Esophagus squamous epithelium (tissue), 5 donors: ENCODE results near the gene PRKAB2. TPM values are rescaled to one million over a fixed set of nuclear protein-coding genes. Genes with fewer than 3 reads are reported as not detected.

Experiments
- DNase-seq: peaks from one replicate; lab custom pipeline; 2025; lab: John Stamatoyannopoulos, UW
- H3K27ac ChIP-seq, 4 donors: fragments of 200-600 bp; sonication (generic); one replicate each; pipeline ENCODE4 v1.5.1; 2016 to 2019; ENCODE audit warnings: mild to moderate bottlenecking in 1 of 4
- H3K27me3 ChIP-seq, 4 donors: fragments of 200-600 bp; sonication (generic); 1 replicate in 3 of 4; 2 replicates in 1 of 4; pipeline versions ENCODE4 v1.5.1 to v1.6.0; 2017 to 2021; ENCODE audit warnings: antibody characterized with exemption in 1 of 4
- H3K36me3 ChIP-seq, 3 donors: fragments of 200-600 bp; sonication (generic); one replicate each; pipeline ENCODE4 v1.5.1; 2016 to 2019
- H3K4me1 ChIP-seq, 3 donors: fragments of 200-600 bp; sonication (generic); one replicate each; pipeline ENCODE4 v1.5.1; 2017 to 2019
- H3K4me3 ChIP-seq, 4 donors: fragments of 200-600 bp; sonication (generic); 1 replicate in 3 of 4; 2 replicates in 1 of 4; pipeline ENCODE4 v1.5.1; 2016 to 2019; ENCODE audit warnings: mild to moderate bottlenecking in 2 of 4, moderate library complexity in 1 of 4
- H3K9me3 ChIP-seq, 3 donors: fragments of 200-600 bp; sonication (generic); one replicate each; pipeline ENCODE4 v1.5.1; 2016 to 2019
- POLR2A ChIP-seq, 4 donors: fragments of 450-650 bp; IDR thresholded peaks; one replicate each; pipeline ENCODE4 v1.6.1; 2017; ENCODE audit warnings: antibody characterized with exemption in 4 of 4, mild to moderate bottlenecking in 4 of 4, moderate library complexity in 3 of 4
- WGBS, 2 donors: methylation state at CpG; one replicate each; pipeline ENCODE4 v1.1.5; 2018; 5-methylcytosine and 5-hydroxymethylcytosine counted together
- intact Hi-C: fragments of 100-400 bp; cut with DNase I; formaldehyde crosslinking; loops from one replicate; pipeline ENCODE4 v1.15.0; 2022
- total RNA-seq, 4 donors: library from RNA; depleted of rRNA; stranded (reverse); fragments of >200 nt; gene quantifications; one replicate each; pipeline ENCODE4 v1.1.0, GENCODE V29; 2016
- TF ChIP-seq, protein P1 (sequence below), 6 experiments: fragments of 450-650 bp in 4 of 6; fragments of 200-600 bp in 2 of 6; sonication (generic) in 2 of 6; IDR thresholded peaks; one replicate each; pipeline ENCODE4 v1.5.1; 2016 to 2019; ENCODE audit warnings: antibody characterized with exemption in 6 of 6, mild to moderate bottlenecking in 4 of 6, moderate library complexity in 4 of 6
- donor health status: DM: yes; HTN: yes; CAD: no.

PRKAB2 gene, protein sequence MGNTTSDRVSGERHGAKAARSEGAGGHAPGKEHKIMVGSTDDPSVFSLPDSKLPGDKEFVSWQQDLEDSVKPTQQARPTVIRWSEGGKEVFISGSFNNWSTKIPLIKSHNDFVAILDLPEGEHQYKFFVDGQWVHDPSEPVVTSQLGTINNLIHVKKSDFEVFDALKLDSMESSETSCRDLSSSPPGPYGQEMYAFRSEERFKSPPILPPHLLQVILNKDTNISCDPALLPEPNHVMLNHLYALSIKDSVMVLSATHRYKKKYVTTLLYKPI
- total RNA-seq = 10 to 100 TPM in 1 of 4 donors, 1 to 10 TPM in 3; 2.4 to 14.7 (median 8.1) TPM

DNA sequence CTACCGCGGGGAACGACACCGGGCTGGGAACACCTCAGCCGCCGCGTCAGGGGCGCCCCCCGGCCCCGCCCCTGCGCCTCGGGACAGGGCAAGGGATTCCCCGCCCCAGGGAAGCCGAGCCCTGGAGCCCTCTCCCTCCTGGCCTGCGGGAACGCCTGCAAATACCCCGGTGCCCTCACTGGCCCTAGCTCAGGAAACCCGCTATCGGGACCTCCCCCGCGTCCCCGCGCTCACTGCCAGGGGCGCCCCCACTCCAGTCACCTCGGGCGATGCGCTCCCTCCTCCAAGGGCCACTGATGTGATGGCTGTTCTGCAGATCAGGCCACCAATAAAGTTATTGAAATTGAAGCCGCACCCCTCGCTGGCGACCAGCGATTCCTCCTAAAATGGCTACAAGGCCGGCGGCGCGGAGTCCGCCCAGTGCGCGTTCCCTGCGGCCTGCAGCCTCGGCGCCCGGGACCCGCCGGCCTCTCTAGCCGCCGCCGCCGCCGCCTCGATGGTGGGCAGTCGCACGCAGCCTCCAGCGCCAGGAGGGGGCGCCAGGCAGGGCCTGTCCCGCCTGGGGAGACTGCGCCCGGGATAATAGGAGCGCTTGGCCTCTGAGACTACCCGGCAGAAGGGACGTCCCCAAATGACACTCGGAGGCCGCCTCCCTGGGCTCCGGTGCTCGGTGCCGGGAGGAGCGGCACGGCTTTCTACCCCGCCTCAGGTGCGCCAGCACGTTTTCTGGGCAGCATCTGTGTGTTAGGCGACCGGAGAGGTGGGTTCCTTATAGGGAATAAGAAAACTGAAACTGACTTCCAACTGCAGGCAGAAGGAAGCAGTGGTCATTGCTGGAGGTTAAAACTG lies at the start of gene PRKAB2:
Gene PRKAB2, minus strand, starts transcription at position 303 of the 849 bp plus-strand sequence. CDS start 326 bp downstream, outside the sequence.
- WGBS, 2 donors = 0% methylated on average over 9 of the region's 72 CpGs; no CpG with 5 or more reads in 1 of the 2 donors
- Histone ChIP-seq H3K27me3 (no peaks in the 10 kb centered on the region), H3K4me3 (peak within 1 kb of the TSS; percentile 81 to 92 (median 90)), H3K27ac (peak within 1 kb of the TSS; percentile 91 to 96 (median 94)), H3K4me1 (peaks cover 0 to 60% (median 29%) of the 10 kb centered on the region in 3 donors), H3K9me3 (no peaks in the 10 kb centered on the region), H3K36me3 (no peaks in the 10 kb centered on the region)
- TF ChIP-seq, protein P1, sequence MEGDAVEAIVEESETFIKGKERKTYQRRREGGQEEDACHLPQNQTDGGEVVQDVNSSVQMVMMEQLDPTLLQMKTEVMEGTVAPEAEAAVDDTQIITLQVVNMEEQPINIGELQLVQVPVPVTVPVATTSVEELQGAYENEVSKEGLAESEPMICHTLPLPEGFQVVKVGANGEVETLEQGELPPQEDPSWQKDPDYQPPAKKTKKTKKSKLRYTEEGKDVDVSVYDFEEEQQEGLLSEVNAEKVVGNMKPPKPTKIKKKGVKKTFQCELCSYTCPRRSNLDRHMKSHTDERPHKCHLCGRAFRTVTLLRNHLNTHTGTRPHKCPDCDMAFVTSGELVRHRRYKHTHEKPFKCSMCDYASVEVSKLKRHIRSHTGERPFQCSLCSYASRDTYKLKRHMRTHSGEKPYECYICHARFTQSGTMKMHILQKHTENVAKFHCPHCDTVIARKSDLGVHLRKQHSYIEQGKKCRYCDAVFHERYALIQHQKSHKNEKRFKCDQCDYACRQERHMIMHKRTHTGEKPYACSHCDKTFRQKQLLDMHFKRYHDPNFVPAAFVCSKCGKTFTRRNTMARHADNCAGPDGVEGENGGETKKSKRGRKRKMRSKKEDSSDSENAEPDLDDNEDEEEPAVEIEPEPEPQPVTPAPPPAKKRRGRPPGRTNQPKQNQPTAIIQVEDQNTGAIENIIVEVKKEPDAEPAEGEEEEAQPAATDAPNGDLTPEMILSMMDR (IDR thresholded peaks at IDR 0.05) = peak; percentile 80 to 96 (median 92)
- peak in 3 of 4 donors; percentile 30 to 75 (median 48) for TF ChIP-seq POLR2A (IDR thresholded peaks at IDR 0.05)
- intact Hi-C loops = loop anchor here (5.0 kb wide), 1 partner anchor 70 kb away; the partner anchor contains the start of gene CHD1L
- DNase-seq = peak; percentile 84

DNA sequence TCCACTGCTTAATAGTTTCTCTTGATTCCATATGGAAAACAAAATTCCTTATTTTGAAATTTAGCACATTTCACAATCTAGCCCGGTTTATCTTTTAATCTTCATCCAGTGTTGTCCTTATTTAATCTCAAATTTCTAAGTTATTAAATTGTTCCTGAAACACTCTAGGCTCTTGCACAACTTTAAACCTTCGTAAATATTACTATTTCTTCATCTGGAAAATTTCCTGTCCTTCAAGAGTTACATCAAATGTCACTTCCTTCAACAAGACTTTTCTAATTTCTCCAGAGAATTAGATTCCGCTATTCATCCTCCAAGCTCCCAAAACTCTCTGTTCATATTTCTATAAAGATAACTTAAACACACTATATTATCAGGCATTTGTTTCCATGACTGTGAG lies 46.3 kb upstream of the PRKAB2 start:
- H3K9me3 ChIP-seq = no peaks in the 10 kb centered on the region
- intact Hi-C loops = no loop called here
- no peak overlapping the region for H3K27ac ChIP-seq
- H3K27me3 ChIP-seq = no peaks in the 10 kb centered on the region
- TF ChIP-seq, protein P1 (IDR thresholded peaks at IDR 0.05) = no peak
- no peak for TF ChIP-seq POLR2A (IDR thresholded peaks at IDR 0.05)
- 82 to 86% methylated on average over 2 of the region's 3 CpGs for WGBS, 2 donors
- no peaks in the 10 kb centered on the region for H3K4me1 ChIP-seq
- no peaks in the 10 kb centered on the region for H3K36me3 ChIP-seq
- no peak overlapping the region for H3K4me3 ChIP-seq
- DNase-seq = no peak

DNA sequence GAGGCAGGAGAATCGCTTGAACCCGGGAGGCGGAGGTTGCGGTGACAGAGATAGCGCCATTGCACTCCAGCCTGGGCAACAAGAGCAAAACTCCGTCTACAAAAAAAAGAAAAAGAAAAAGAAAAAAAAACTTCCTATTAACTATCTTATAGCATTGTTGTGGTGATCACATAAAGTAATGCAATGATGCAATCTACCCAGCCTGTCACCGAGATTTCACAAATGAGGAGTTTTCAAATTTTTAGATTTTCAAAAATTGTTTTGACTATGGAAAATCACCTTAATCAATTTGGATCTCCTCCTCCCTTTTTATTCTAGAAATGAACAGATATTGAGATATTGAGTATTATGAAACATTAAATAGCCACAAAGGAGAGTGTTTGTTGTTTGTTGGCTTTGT lies 44.9 kb upstream of the PRKAB2 start:
- H3K4me1 ChIP-seq = no peaks in the 10 kb centered on the region
- intact Hi-C loops = no loop called here
- TF ChIP-seq, protein P1 (IDR thresholded peaks at IDR 0.05) = no peak
- no peak for TF ChIP-seq POLR2A (IDR thresholded peaks at IDR 0.05)
- DNase-seq = no peak
- no peak overlapping the region for H3K27ac ChIP-seq
- H3K27me3 ChIP-seq = no peaks in the 10 kb centered on the region
- peaks cover 0 to under 1% (median 0%) of the 10 kb centered on the region in 3 donors for H3K36me3 ChIP-seq
- no peak overlapping the region for H3K4me3 ChIP-seq
- WGBS, 2 donors = 87 to 96% methylated on average over 7 of the region's 7 CpGs
- H3K9me3 ChIP-seq = no peaks in the 10 kb centered on the region

DNA sequence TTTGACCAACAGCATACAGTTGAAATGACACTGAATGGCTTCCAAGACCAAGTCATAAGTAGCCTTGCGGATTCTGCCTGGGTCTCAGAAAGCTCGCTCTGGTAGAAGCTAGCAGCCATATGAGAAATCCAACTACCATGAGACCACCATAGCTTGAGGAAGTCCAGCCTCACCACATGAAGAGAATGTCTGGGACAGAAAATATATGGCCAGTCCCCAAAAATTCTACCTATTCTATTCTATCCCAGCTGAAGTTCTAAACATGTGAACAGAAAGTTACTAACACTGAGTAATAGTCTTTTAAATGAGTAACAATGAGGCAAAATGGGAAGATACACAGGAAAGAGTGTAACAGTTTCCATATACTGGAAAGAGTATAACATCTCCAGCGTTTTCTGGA lies 43.9 kb upstream of the PRKAB2 start:
- Histone ChIP-seq H3K36me3 (peaks cover 0 to 7% (median 0%) of the 10 kb centered on the region in 3 donors), H3K4me1 (no peaks in the 10 kb centered on the region), H3K27ac (no peak overlapping the region), H3K9me3 (no peaks in the 10 kb centered on the region), H3K4me3 (no peak overlapping the region), H3K27me3 (no peaks in the 10 kb centered on the region)
- intact Hi-C loops = no loop called here
- 81 to 91% methylated on average over 3 of the region's 3 CpGs for WGBS, 2 donors
- TF ChIP-seq POLR2A (IDR thresholded peaks at IDR 0.05) = no peak
- TF ChIP-seq, protein P1 (IDR thresholded peaks at IDR 0.05) = no peak
- no peak for DNase-seq

DNA sequence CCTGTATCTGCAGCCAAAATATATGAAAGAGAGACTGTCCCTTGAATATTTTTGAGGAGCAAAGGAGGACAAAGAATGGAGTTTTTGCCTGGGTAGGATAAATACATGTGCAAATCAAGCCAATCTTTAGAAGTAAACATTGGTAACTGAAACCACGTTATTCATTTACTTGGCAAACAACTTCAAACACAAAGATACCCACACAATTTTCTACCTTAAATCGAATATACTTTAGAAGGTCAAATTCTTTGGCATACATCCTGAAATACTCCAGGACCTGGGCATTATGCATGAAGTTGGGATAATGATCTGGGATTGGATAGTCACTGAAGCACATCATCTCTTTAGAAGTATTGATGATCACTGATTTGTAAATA lies 43.3 kb upstream of the PRKAB2 start:
- DNase-seq = no peak
- peaks cover 0 to 7% (median 0%) of the 10 kb centered on the region in 3 donors for H3K36me3 ChIP-seq
- no peak overlapping the region for H3K4me3 ChIP-seq
- WGBS, 2 donors = 29 to 34% methylated on average over 2 of the region's 2 CpGs
- no peaks in the 10 kb centered on the region for H3K9me3 ChIP-seq
- H3K4me1 ChIP-seq = no peaks in the 10 kb centered on the region
- H3K27me3 ChIP-seq = no peaks in the 10 kb centered on the region
- intact Hi-C loops = no loop called here
- H3K27ac ChIP-seq = no peak overlapping the region
- TF ChIP-seq POLR2A (IDR thresholded peaks at IDR 0.05) = no peak
- TF ChIP-seq, protein P1 (IDR thresholded peaks at IDR 0.05) = no peak
